ENCODE data around the gene CCSER2.

DNA sequence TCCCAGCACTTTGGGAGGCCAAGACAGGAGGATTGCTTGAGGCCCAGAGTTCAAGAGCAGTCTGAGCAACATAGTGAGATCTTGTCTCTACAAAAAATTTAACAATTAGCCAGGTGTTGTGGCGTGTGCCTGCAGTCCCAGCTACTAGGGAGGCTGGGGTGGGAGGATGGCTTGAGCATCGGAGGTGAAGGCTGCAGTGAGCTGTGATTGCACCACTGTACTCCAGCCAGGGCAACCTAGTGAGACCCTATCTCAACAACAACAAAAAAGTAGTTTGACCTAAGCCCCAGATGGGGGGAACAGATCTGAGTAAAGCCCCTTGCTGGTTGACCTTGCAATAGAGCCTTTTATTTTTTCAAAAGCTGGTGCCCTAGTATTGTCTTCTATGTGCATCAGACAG is 15.6 kb upstream of the CCSER2 start:
- TF ChIP-seq, protein P1, sequence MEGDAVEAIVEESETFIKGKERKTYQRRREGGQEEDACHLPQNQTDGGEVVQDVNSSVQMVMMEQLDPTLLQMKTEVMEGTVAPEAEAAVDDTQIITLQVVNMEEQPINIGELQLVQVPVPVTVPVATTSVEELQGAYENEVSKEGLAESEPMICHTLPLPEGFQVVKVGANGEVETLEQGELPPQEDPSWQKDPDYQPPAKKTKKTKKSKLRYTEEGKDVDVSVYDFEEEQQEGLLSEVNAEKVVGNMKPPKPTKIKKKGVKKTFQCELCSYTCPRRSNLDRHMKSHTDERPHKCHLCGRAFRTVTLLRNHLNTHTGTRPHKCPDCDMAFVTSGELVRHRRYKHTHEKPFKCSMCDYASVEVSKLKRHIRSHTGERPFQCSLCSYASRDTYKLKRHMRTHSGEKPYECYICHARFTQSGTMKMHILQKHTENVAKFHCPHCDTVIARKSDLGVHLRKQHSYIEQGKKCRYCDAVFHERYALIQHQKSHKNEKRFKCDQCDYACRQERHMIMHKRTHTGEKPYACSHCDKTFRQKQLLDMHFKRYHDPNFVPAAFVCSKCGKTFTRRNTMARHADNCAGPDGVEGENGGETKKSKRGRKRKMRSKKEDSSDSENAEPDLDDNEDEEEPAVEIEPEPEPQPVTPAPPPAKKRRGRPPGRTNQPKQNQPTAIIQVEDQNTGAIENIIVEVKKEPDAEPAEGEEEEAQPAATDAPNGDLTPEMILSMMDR (IDR thresholded peaks at IDR 0.05) = no peak
- TF ChIP-seq POLR2A (IDR thresholded peaks at IDR 0.05) = no peak
